ENCODE data around the gene DCST2.

DCST2 gene

DNA sequence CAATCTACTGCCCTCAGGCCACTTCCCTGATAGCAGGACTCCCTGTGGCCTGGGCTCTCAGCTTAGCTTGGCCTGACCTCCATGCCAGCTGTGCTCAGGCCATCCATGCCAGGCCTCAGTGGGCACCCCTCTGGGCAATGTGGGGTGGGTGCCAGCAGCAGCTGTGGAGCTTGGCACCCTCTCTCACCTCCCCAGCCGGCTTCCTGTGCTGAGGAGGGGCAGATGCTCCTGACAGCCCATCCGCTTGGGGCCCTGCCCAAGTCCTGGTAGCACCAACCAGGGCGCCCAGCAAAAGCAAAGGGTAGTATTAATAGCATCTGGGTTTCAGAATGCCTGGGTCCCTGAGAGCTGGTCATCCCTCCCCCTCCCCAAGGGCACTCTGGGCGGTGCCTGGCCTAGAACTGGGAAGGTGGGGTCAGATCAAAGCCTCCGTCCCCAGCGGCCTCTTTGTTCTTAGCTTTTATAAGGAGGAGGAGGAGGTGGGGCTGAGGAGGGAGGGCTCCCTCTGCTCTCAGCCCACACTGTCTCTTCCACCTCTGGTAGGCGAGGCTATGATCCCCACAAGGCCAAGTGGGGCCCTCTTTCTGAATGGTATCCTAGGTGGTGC lies 36.1 kb upstream of the DCST2 start:
- DNase-seq: no peak

DNA sequence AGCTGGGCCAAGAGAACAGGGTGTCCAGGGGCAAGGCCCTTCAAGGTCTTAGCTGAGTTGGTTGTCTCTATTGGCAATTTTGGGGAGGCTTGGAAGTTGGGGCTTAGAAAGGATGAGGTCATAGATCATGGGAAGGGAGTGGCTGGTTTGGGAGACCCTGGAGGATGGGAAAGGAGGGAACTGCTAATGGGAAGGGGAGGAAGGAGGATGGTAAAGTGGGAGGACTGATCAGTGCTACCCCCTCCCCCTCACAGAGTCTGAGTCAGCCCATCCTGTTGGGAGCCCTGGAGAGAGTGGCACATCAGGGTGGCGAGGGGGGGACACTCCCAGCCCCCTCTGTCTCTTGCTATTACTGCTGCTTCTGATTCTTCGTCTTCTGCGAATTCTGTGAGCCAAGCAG lies 35.0 kb upstream of the DCST2 start:
- DNase-seq: no peak

DNA sequence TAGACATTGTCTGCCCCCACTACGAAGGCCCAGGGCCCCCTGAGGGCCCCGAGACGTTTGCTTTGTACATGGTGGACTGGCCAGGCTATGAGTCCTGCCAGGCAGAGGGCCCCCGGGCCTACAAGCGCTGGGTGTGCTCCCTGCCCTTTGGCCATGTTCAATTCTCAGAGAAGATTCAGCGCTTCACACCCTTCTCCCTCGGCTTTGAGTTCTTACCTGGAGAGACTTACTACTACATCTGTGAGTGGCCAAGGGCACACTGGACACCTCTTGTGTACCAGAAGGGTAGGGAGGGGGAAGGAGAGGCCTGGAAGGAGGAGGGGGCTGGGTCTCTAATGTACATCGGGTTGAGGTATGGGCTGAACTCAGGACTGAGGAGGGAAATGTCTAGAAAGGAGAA lies 33.2 kb upstream of the DCST2 start:
- DNase-seq: no peak

DNA sequence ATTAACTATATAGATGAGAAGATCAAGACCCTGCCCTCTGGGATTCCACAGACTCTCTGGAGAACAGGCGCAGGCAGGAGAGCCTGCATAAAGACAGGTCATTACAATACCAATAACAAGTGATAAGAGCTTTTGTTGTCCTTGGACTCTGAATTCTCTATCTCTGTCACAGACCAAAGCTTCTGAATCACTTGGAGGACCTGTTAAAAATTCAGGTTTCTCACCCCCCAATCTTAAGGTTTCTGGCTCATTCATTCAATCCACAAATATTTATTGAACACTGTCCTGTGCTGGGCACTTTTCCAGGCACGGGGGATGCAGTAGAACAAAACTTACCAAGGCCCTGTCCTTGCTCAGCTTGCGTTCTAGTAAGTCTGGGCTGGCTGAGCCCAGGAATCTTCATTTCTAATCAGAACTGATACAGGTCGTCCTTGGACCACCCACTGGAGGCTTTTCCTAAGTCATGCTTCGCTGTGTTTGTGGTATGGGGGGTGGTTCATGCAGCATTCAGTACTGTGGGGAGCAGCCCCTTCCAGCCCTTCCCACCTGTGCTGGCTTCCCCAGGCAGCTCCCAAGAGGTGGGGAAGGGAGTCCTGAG lies 31.4 kb upstream of the DCST2 start:
- DNase-seq: no peak

DNA sequence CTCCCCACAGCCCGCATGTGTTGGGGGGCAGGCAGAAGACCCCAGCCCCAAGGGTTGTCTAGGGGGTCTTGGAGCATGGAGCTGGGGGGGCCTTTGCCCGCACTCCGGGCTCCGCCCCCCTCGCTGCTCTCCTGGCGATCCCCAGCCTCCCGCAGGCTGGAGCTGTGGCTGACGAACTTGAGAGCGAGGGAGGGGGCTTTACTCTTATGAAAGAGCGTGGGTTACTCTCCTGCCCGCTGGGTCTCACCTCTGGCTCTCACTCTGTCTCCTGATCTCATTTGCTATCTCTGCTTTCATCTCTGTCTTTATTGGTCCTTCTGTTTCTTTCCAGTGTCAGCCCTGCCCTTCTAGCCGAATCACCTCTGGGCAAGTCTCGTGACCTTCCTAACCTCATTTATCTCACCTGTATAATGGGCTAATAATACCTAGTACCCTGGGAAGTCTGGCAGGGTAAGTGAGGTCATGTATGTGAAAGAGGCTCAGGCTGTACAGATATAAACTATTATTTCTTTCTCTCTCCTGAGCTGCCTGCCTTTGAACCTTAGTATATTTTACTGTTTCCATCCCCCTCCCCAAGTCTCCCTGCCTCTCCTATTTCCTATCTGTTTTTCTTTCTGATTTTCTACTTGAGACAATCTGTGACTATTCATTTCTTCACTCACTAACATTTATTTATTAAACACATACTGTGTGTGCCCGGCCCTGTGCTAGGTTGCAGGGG lies 30.7 kb upstream of the DCST2 start:
- no peak for DNase-seq

DNA sequence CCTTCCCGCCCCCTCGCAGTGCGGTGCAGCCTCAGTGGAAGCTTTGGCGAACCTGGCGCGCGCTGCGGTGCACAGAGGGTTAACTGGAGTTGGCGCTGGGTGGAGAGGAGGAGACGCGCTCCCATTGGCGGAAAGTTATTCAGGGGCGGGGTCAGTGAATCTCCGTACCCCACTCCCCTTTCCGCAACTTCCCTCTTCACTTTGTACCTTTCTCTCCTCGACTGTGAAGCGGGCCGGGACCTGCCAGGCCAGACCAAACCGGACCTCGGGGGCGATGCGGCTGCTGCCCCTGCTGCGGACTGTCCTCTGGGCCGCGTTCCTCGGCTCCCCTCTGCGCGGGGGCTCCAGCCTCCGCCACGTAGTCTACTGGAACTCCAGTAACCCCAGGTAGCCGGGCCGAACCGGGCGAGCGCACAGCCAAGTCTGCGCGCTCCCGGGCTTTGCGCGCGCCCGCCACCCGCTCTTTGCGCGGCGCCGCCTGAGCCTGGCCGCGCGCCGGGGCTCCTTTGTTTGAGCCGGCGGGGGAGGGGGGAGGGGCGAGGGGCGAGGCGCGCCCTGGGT lies 30.0 kb upstream of the DCST2 start, which contains the start of gene EFNA4:
Gene EFNA4 (plus strand): TSS at position 191 of the 561 bp plus-strand sequence. CDS start 84 bp downstream, at position 275.
- DNase-seq: peak; percentile 85

DNA sequence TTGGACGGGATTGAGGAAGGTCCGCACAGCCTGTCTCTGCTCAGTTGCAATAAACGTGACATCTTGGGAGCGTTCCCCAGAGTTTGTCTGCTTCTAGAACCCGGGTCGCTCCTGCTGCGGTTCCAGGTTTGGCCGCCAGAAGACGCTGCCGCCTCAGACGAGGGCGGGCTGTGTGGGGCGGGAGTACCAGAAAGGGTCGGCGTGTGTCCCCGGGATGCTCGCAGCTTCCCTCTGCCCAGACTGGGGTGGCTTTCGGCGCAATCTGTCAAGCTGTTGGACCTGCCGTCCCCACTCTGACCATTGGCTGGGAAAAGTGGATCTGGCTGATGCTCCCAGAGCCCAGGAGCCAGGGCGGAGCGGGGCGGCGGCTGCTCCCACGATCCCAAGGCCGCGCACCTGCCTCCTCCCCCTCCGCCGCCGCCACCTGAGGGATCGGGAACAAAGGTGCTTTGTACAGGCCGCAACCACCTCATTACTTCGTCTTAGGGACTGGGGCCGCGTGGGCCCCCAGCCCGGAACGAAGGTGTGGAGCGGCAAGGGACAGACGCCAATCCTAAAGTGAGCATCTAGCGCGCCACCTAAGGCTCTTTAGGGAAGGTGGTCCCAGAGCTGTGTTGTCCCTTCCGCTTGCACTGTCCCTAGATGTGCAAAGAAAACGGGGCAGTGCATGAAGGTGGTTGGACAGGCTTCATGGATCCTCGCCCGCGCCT lies 29.3 kb upstream of the DCST2 start:
- DNase-seq: peak; percentile 72

DNA sequence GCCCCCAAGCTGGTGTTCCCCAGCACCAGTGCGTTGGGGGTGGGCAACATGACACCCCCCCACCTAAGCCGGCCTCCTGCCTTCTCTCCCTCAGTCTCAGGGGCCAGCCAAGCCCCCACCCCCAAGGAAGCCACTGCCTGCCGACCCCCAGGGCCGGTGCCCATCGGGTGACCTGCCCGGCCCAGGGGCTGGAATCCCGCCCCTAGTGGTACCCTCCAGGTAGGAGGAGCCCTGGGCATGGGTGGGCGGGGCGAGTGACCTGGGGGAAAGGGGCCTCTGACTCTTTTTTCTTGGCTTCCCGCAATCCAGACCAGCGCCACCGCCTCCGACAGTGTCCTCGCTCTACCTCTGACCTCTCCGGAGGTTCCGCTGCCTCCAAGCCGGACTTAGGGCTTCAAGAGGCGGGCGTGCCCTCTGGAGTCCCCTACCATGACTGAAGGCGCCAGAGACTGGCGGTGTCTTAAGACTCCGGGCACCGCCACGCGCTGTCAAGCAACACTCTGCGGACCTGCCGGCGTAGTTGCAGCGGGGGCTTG lies 28.6 kb upstream of the DCST2 start:
- no peak for DNase-seq

DNA sequence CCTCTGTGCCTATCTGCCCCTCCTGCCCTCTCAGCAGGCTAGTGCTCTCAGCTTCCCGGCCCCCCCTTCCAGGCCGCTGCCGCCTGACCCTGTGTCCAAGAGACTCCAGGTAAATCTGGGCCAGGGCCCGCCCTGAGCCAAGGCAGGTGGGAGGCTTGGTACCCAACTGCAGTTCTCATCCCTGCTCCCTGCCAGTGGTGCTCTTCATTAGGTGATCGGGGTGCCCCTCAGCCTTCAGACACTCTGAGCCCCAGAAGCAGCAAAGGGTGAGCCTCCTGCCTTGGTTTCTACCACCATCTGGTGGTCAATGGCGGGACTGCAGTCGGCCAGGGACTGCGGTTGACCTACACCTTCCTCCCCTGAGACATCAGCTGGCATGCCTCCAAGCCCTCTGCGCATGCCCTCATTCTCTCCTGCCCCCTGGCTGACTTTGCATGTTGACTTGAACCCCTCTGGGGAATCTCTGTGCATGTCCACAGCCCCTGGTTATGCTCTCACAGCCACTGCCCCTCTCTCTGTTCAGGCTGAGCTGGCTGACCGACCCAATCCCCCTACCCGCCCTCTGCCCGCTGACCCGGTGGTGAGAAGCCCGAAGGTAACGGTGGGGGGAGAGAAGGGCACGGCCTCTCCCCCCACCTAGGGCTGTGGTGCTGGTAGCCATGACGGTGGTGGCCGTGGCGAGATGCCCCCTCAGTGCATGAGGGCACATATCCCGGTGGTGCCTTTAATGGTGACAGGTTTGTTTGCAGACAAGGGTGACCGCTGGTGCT lies 28.0 kb upstream of the DCST2 start:
- peak; percentile 93 for DNase-seq

DNA sequence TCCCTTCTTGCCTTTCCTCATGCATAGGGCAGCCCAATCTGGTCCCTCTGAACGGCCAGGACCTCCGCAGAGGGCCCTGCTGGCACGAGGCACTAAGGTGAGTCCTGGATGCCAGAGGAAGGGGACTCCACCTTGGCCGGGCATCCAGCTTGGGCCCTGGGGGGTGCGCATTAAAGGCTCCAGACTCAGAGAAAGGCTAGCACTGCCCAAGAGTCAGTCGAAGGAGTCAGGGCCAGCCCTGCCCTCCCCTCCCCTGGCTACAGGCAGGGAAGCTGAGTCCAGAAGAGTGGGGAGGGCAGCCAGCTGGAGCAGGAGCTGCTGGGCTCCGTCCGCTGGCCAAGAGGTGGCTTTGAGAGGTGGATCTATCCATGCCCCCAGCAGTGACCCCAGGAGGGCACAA lies 27.2 kb upstream of the DCST2 start:
- DNase-seq: no peak

DNA sequence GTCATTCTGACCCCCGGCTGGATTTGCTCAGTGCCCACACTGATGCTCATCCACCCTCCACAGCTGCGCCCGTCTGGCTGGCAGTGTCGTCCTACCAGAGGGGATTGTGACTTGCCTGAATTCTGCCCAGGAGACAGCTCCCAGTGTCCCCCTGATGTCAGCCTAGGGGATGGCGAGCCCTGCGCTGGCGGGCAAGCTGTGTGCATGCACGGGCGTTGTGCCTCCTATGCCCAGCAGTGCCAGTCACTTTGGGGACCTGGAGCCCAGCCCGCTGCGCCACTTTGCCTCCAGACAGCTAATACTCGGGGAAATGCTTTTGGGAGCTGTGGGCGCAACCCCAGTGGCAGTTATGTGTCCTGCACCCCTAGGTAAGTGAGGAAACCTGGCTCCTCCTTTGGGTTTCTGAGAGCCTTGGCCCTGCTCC lies 24.2 kb upstream of the DCST2 start:
- DNase-seq: no peak

DNA sequence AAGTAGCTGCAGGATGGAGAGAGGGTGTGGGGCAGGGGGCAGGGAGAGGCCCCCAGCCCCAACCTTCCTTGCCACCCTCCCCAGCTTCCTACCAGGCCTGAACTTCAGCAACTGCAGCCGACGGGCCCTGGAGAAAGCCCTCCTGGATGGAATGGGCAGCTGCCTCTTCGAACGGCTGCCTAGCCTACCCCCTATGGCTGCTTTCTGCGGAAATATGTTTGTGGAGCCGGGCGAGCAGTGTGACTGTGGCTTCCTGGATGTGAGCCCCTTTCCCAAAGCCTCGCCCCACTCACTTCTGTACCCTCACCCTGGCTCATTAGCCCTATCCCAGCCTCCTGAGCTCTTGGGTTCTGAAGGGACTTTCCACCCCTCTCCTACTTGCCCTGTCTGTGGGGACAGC lies 23.5 kb upstream of the DCST2 start:
- no peak for DNase-seq

DNA sequence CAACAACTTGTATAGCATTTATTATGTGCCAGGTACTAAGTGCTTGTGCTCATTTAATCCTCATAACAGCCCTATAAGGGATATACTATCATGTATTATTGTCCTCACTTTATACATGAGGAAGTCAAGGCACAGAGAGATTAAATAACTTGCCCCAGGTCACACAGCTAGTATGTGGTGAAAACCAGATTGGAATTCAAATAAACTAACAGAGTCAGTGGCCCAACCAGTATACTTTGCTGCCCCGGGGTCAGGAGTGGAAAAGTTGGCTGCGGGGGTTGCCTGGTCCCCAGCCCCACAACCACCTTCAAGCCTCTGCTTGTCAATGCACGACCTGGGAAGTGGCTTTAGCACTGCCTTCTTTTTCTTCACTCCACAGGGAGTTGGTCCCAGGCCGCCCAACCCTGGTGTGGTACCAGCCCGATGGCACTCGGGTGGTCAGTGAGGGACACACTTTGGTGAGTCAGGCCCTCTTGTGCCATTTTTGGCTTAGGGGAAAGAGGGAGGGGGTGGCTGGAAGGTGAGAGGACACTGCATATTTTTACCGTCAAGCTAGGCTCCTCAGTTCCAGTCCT lies 20.0 kb upstream of the DCST2 start:
- DNase-seq: no peak

DNA sequence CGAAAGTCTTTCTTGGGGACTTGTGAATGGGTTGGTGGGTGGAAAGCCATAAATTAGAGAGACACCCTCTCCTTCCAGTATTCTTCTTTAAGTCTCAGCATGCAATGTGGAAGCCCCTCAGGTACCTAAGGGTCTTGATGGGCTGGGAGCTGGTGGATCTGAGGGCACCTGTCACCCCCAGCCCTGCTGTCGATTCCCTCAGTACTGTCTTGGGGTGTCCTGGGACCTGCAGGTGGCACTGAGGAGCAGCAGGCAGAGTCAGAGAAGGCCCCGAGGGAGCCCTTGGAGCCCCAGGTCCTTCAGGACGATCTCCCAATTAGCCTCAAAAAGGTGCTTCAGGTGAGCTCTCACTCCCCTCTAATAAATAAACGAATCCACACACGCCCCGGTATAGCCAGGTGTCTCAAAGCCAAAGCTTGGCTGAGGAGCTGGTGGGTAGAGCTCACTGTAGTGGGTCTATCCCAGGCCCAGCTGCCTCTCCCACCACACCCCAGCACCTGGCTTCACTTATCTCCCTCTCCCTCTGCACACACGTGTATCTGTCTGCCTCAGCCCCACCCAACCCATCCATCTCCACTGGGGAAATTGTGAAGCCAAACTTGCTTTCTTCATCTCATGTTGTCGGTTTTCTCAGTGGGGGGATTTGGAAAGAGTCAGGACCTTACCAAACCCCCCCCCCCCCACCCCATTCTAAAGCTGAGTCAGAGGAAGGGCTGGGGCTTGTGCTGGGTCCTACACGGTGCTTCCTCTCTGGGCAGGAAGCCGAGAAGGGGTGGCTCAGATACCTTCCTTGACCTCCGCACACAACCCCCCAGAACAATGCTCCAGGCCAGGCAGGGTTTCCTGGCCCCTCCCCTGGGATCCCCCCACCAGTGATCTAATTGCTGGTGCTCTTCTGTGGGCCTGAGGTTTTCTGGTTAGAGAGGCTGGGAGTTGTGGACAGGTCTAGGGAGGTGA lies 19.1 kb upstream of the DCST2 start:
- no peak for DNase-seq

DNA sequence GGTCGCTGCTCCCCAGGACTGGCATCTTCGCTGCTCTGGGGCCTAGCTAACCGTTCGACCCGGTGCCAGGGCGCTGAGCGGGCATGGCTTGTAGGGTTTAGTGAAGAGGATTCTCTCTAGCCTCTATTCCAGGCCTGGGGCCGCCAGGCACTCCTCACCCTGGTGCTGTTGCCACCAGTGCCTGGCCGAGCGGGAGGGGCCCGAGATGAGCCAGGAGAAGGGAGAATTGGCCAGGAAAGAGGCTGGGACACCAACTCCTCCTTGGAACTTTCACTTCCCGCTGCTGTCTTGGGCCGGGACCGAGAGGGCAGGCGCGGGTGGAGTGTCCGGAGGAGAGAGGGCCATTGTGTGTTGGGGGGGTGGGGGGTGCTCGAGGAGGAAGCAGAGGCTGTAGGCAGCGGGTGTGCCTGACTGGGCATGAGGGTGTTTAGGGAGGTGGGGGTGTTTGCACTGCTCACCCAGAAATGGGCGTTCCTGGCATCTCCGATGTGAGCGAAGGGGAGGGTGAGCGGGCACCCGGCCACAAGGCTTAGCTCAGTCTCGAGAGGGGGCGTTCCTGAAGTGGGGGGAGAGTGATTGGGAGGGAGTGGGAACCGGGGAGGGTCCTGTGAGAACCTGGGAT lies 18.3 kb upstream of the DCST2 start:
- peak; percentile 57 for DNase-seq

DNA sequence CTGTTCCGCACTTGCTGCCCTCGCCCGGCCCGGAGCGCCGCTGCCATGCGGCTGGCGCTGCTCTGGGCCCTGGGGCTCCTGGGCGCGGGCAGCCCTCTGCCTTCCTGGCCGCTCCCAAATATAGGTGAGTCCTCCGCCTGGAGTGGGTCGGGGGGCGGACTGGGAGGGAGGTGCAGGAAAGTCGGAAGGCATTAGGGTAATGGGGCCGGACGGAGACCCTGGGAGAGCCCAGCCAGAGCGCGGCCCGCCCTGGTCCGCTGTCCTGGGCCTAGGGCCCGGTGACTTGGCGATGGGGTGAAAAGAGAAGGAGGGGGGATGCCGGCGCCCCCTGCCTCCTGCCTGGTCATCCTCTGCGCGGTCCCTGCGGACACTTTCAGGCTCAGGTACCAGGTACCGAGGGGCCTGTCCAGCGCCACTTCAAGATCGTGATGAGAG lies 17.8 kb upstream of the DCST2 start:
- DNase-seq: no peak

DNA sequence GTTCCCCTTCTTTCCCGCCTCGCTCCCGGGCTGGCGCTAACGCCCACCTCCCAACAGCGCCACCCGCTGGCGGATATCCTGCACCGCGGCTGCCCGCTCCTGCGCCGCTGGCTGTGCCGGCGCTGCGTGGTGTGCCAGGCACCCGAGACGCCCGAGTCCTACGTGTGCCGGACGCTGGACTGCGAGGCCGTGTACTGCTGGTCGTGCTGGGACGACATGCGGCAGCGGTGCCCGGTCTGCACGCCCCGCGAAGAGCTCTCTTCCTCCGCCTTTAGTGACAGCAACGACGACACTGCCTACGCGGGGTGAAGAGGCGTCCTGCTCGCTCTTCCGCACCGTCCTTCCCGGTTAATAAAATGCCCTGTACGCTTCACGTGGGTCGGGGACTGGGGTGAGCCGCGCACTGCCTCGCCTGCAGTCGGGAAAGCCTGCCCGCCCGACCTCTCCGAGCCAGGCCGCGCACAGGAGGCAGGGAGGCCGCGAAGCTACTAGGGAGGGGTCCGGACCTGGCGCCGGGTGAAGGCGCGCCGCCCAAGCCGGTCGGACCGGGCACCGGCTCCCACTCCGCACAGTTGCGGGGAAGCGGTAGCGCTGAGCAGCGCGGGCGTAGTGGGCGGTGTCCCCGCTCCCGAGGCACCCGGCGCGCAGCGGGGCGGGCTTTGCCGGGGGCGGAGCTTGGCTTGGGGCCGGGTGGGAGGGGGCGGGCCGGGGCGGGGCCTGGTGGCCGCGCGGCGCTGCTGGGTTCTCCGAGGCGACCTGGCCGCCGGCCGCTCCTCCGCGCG lies 17.2 kb upstream of the DCST2 start, which contains the start of gene ADAM15:
Gene ADAM15 (plus strand): TSS at position 757 of the 782 bp plus-strand sequence. CDS start 71 bp downstream, outside the sequence.
- DNase-seq: peak; percentile 80

DNA sequence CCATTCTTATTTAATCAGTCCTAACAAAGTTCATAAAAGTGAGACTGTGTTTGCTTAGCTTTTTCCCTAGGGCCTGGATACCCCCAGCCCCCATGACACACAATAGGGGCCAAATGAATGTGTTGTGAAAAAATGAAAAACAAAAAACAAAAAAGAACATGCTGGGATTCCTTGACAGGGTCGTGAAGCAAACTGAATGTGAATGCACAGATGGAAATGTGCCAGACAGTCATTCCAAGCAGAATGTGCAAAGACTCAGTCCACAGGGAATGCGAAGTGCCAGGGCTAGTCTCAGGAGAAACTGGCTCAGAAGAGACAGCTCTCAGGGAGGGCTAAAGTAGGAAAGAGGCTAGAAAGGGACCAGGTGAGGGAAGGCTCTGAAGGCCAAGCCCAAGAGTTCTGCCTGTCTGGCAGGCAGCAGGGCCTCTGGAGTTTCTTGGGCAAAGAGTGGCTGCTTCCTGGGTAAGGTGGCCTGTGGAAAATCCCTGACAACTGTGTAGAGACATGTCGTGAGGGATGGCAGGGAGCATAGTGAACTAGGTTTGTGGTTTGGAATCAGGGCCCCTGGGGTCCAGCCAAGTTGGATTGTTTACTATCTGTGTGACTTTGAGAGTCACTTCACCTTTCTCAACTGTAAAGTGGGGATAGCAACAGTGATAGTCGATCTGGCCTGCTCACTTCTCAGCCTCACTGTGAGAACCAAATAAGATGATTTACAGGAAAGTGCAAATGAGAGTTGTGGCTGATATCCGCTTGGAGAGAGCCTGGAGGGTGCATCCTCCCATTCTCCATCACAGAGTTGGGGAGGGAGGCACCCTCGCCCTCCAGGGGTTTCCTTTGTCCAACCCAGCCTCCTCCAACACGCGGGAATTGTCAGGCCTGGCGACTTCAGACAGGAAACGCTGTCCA lies 16.3 kb upstream of the DCST2 start:
- no peak for DNase-seq
